Activated B cell treated with CpG ODN at 0.5 μM for 24 hours (primary cell): ENCODE measurements around the gene NPAS3. TPM values are rescaled to one million over a fixed set of nuclear protein-coding genes. Genes with fewer than 3 reads are reported as not detected.

Source experiments
- ATAC-seq: fragments of 200-7000 bp; cut with Tn5 transposase; one replicate; pipeline ENCODE4 v1.10.0; 2021; ENCODE audit warnings: low read depth, mild to moderate bottlenecking, moderate library complexity
- CTCF ChIA-PET: fragments of 350-600 bp; sonication (Branson Sonifier 250); formaldehyde crosslinking; loops from one replicate; lab custom pipeline; 2021; ENCODE audit warnings: antibody characterized with exemption; lab: Charles Lee
- POLR2A ChIA-PET: fragments of 350-600 bp; sonication (Branson Sonifier 250); formaldehyde crosslinking; loops from one replicate; lab custom pipeline; 2021; ENCODE audit warnings: antibody characterized with exemption; lab: Charles Lee
- DNase-seq: peaks from one replicate; pipeline ENCODE4 v3.0.0; 2022
- H3K27ac Mint-ChIP-seq: one replicate; pipeline ENCODE4 v1.8.0; 2020; ENCODE audit warnings: mixed read lengths
- H3K27me3 Mint-ChIP-seq: one replicate; pipeline ENCODE4 v1.8.0; 2021; ENCODE audit warnings: mixed read lengths
- H3K36me3 Mint-ChIP-seq: one replicate; pipeline ENCODE4 v1.8.0; 2021; ENCODE audit warnings: low read depth, mixed read lengths
- H3K4me1 Mint-ChIP-seq: one replicate; pipeline ENCODE4 v1.8.0; 2021; ENCODE audit warnings: mixed read lengths
- H3K4me3 Mint-ChIP-seq: one replicate; pipeline ENCODE4 v1.8.0; 2020; ENCODE audit warnings: mild to moderate bottlenecking, mixed read lengths
- H3K9me3 Mint-ChIP-seq: one replicate; pipeline ENCODE4 v1.8.0; 2020; ENCODE audit warnings: mixed read lengths
- intact Hi-C: fragments of 100-400 bp; cut with micrococcal nuclease; formaldehyde crosslinking; loops from one replicate; pipeline ENCODE4 v1.15.1; 2024
- total RNA-seq: library from RNA; stranded (reverse); gene quantifications from 2 replicates; pipeline ENCODE4 v1.2.3, GENCODE V29; 2022
- TF ChIP-seq, protein P1 (sequence below): fragments of 200-600 bp; IDR thresholded peaks from one replicate; pipeline ENCODE4 v1.8.0; 2022; ENCODE audit warnings: antibody characterized with exemption, mild to moderate bottlenecking

Gene NPAS3
- total RNA-seq, 1 donor from 2014 or later: not detected

DNA sequence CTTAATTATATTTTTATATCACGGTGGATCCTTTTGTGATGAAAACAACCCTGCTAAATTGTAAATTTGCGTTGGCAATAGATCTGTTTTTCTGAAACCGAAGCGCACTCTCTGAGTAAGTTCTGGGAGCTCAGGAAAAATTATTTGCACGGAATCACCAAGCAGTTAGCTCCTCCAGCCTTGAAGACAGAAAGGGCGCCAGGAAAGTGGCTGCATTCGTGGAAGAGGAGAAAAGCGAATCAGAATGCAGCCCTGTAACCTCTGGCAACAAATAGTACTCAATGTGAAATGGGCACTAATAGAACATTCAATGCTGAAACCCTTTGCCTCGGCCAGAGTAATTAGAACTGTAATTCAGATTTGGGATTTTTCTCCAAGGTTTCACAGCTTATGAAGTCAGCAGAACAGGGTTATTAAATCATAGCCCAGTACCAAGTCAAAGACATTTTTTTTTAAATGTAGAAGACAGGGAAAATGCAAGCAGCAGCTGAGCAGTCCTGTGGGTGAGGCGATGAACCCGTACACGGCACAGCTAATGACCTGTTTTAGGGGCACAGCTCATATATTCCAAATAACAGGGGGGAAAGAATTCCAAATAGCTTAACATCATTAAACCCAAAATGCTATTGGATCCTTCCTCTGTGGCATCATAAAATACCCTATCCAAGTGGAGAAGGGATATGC is 760.8 kb downstream of the NPAS3 start:
- no peak overlapping the region for H3K27ac Mint-ChIP-seq
- no peak for DNase-seq
- ChIA-PET POLR2A (no interaction called here), CTCF (no interaction called here)
- H3K27me3 Mint-ChIP-seq: no peaks in the 10 kb centered on the region
- no peak for ATAC-seq
- H3K4me3 Mint-ChIP-seq: no peak overlapping the region
- TF ChIP-seq, protein P1, sequence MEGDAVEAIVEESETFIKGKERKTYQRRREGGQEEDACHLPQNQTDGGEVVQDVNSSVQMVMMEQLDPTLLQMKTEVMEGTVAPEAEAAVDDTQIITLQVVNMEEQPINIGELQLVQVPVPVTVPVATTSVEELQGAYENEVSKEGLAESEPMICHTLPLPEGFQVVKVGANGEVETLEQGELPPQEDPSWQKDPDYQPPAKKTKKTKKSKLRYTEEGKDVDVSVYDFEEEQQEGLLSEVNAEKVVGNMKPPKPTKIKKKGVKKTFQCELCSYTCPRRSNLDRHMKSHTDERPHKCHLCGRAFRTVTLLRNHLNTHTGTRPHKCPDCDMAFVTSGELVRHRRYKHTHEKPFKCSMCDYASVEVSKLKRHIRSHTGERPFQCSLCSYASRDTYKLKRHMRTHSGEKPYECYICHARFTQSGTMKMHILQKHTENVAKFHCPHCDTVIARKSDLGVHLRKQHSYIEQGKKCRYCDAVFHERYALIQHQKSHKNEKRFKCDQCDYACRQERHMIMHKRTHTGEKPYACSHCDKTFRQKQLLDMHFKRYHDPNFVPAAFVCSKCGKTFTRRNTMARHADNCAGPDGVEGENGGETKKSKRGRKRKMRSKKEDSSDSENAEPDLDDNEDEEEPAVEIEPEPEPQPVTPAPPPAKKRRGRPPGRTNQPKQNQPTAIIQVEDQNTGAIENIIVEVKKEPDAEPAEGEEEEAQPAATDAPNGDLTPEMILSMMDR: no peak
- no peaks in the 10 kb centered on the region for H3K4me1 Mint-ChIP-seq
- H3K9me3 Mint-ChIP-seq: no peaks in the 10 kb centered on the region
- H3K36me3 Mint-ChIP-seq: no peaks in the 10 kb centered on the region
- intact Hi-C loops: no loop called here

DNA sequence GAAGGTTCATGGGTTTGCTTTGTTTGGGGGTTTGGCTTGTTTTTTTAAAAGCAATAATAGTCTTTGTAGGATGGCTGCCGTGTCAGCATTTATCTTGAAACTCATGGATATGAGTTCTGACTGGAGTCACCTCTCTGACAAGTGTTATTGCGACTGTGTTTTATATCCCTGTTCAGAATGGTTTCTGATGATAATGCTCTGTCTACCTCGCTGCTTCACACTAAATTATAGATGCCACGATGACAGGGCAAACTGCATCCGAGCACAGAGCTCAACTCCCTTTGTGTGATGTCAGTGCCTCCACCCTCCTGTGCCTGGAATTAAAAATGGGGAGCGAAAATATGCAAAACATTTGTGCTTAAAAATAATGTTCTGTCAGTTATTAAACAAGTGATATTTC is 761.4 kb downstream of the NPAS3 start:
- TF ChIP-seq, protein P1: no peak
- no peaks in the 10 kb centered on the region for H3K4me1 Mint-ChIP-seq
- H3K9me3 Mint-ChIP-seq: no peaks in the 10 kb centered on the region
- H3K27ac Mint-ChIP-seq: no peak overlapping the region
- H3K36me3 Mint-ChIP-seq: no peaks in the 10 kb centered on the region
- DNase-seq: no peak
- CTCF ChIA-PET: no interaction called here
- intact Hi-C loops: no loop called here
- no peak for ATAC-seq
- no peaks in the 10 kb centered on the region for H3K27me3 Mint-ChIP-seq
- H3K4me3 Mint-ChIP-seq: no peak overlapping the region
- POLR2A ChIA-PET: no interaction called here

DNA sequence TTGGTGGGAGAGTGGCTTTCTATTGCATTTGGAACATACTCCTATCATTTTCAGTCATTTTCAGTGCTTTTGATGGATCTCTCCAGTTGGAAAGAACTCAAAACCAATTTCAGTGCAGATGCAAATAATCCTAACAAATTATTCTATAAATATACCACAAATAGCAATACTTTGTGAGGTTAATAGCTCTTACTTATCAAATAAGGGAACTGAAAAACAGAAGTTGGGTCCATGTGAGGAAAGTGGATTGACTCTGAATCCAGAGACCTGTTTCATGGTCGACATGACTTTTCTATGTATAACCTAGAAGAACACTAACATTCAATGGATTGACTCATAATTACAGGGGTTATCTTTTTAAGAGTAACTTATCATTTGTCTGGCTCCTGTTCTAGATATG is 763.6 kb downstream of the NPAS3 start:
- Mint-ChIP-seq H3K9me3 (no peaks in the 10 kb centered on the region), H3K27ac (no peak overlapping the region), H3K4me3 (no peak overlapping the region), H3K4me1 (no peaks in the 10 kb centered on the region), H3K27me3 (no peaks in the 10 kb centered on the region), H3K36me3 (no peaks in the 10 kb centered on the region)
- ChIA-PET CTCF (no interaction called here), POLR2A (no interaction called here)
- TF ChIP-seq, protein P1: no peak
- ATAC-seq: no peak
- no peak for DNase-seq
- intact Hi-C loops: no loop called here

DNA sequence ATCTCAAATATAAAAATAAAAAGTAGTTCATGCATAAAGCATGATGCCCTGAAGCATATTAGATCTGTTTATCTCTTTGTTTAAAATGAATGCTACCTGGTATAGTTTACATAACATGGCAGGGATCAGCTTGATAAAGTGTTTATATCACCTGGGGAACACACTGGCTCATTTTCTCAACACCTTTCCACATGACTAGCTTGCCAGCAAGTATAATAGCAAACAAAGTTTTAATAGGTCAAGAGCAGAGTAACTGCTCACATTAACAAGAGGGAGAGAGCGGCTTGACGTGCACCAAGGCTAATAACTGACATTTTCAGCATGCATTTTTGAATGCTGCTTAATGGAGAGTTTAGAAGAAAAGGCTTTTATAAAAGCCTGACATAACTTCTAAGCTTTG is 765.8 kb downstream of the NPAS3 start:
- no peaks in the 10 kb centered on the region for H3K4me1 Mint-ChIP-seq
- ATAC-seq (no peak), DNase-seq (no peak)
- intact Hi-C loops: no loop called here
- ChIA-PET POLR2A (no interaction called here), CTCF (no interaction called here)
- H3K4me3 Mint-ChIP-seq: no peak overlapping the region
- H3K27ac Mint-ChIP-seq: no peak overlapping the region
- no peaks in the 10 kb centered on the region for H3K27me3 Mint-ChIP-seq
- H3K36me3 Mint-ChIP-seq: no peaks in the 10 kb centered on the region
- TF ChIP-seq, protein P1: no peak
- H3K9me3 Mint-ChIP-seq: no peaks in the 10 kb centered on the region

DNA sequence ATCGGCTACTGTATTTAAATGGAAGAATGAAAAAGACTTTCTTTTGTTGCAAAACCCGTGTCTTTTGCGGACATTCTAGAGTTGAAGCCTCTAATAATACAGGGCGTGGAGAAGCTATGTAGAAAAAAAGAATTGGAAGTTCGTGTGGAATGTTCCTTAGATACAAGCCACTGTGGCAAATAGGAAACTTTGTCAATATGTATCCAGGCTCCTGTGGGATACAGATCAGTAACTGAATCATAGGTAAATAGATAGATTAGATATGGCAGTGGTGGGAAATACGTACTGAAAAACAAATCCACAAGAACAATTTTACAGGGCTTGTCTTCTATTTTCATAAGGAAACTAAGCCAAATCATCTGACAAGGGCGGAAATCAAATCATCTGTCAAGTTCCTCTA is 766.8 kb downstream of the NPAS3 start:
- ATAC-seq (no peak), DNase-seq (no peak)
- Mint-ChIP-seq H3K27me3 (no peaks in the 10 kb centered on the region), H3K36me3 (no peaks in the 10 kb centered on the region), H3K9me3 (no peaks in the 10 kb centered on the region), H3K4me3 (no peak overlapping the region), H3K4me1 (no peaks in the 10 kb centered on the region), H3K27ac (no peak overlapping the region)
- TF ChIP-seq, protein P1: no peak
- POLR2A ChIA-PET: no interaction called here
- intact Hi-C loops: no loop called here
- CTCF ChIA-PET: no interaction called here
